Stimulated activated naive B cell treated with anti-CD40 and anti-IgM and Interleukin-4, amounts not matched to agents 10 μg/mL and 1 μg/mL and 100 μg/mL, for 72 hours (primary cell): ENCODE data around the gene FSD1L.

Source experiments
- ATAC-seq, 2 donors: fragments of 150-1000 bp; cut with Tn5 transposase; replicated peaks; 2 replicates each; pipeline ENCODE4 v1.10.0; 2021; ENCODE audit warnings: moderate library complexity in 1 of 2
- DNase-seq: peaks from one replicate; pipeline ENCODE4 v3.0.0; 2021
- H3K27ac Mint-ChIP-seq: one replicate; pipeline ENCODE4 v1.8.0; 2022; ENCODE audit warnings: mild to moderate bottlenecking, mixed read lengths
- H3K27me3 Mint-ChIP-seq, 2 donors: one replicate each; pipeline ENCODE4 v1.8.0; 2022; ENCODE audit warnings: mixed read lengths in 2 of 2
- H3K36me3 Mint-ChIP-seq, 2 donors: one replicate each; pipeline ENCODE4 v1.8.0; 2022; ENCODE audit warnings: mixed read lengths in 2 of 2, mild to moderate bottlenecking in 1 of 2
- H3K4me1 Mint-ChIP-seq, 2 donors: one replicate each; pipeline ENCODE4 v1.8.0; 2022; ENCODE audit warnings: mixed read lengths in 2 of 2, mild to moderate bottlenecking in 1 of 2
- H3K4me3 Mint-ChIP-seq, 2 donors: one replicate each; pipeline ENCODE4 v1.8.0; 2022; ENCODE audit warnings: mild to moderate bottlenecking in 2 of 2, mixed read lengths in 2 of 2, moderate library complexity in 1 of 2
- H3K9me3 Mint-ChIP-seq, 2 donors: one replicate each; pipeline ENCODE4 v1.8.0; 2022; ENCODE audit warnings: mixed read lengths in 2 of 2, mild to moderate bottlenecking in 1 of 2

The FSD1L gene

DNA sequence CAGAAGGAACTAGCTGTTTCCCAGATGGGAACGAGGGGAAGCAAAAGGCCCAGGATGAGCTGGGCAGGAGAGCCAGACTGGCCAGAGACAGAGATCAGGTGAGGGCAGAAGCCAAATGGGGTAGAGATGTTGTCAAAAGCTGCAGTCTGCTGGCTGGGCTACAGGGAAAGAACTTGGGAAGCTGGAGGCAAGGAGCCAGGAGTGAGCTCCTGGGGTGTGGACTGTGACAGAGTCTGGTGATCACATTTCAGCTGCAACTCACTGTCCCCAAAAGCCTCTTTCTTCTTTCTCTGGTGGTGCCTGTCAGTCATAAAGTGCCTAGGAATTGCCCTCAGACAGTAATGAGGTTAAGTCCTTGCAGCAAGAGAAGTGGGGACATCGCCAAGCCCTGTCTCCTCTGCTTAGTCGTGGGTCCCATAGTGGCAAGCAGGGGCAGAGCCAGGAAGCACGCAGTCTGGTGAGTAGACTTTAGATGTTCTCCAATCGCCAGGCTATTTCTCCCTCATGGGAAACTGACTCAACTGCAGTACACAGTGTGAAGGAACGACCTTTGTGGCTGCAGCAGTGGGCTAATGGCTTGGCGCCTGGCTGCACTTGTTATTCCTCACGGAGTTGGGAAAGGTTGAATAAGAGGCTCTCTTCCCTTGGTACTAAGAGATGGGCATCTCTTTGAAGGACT is 2.5 kb upstream of the FSD1L start:
- ATAC-seq, result no peak
- H3K36me3 Mint-ChIP-seq, result peaks cover 0 to 4% of the 10 kb centered on the region in 2 donors
- peaks cover 9 to 12% of the 10 kb centered on the region in 2 donors for H3K4me1 Mint-ChIP-seq
- H3K27me3 Mint-ChIP-seq, result no peaks in the 10 kb centered on the region
- no peak overlapping the region for H3K4me3 Mint-ChIP-seq
- DNase-seq, result no peak
- H3K27ac Mint-ChIP-seq, result no peak overlapping the region
- H3K9me3 Mint-ChIP-seq, result no peaks in the 10 kb centered on the region

DNA sequence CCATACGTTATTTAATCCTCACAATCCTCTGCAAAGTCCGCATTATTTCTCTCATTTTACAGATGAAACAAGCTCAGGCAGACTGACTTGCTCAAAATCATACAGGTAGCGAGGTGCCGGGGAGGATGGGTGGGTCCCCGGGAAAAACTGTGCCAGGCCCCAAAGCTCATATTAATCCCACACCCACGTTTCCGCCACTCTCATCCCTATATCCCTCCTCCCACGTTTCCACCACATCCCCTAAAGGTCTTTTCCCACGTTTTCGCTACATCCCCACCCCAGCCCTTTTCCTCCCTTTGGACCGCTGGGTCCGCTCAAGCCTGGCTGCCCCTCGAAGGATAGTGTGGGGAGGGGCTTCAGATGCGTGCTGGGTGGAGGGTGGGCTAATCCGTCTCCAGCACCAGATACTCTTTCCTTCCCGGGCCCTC is 434 bp upstream of the FSD1L start:
- peak overlapping the region; percentile 89 to 96 for H3K4me3 Mint-ChIP-seq
- no peak for ATAC-seq
- no peaks in the 10 kb centered on the region for H3K9me3 Mint-ChIP-seq
- no peaks in the 10 kb centered on the region for H3K27me3 Mint-ChIP-seq
- H3K36me3 Mint-ChIP-seq, result peaks cover 0 to 4% of the 10 kb centered on the region in 2 donors
- peak overlapping the region; percentile 82 for H3K27ac Mint-ChIP-seq
- H3K4me1 Mint-ChIP-seq, result peaks cover 11 to 12% of the 10 kb centered on the region in 2 donors
- no peak for DNase-seq

DNA sequence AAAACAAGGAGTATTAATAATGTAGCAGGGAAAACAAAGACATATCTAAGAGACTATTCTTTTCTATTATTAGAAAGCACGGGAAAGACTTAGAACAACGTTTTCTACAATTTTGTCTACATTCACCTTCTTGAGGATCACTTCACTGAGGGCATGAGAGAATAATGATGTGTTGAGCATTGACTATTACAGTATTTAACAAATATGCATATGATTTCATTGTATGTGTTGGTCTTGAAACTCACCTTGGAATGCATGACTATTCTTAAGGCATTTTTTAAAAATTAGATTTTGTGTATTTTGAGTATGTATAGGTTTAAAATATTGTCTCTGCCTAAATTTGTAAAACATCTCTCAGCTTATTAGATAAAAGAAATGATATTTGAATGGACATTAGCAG is 1.2 kb downstream of the FSD1L start:
- Mint-ChIP-seq H3K9me3 (no peaks in the 10 kb centered on the region), H3K4me1 (peaks cover 12 to 13% of the 10 kb centered on the region in 2 donors), H3K27me3 (no peaks in the 10 kb centered on the region), H3K36me3 (peaks cover 1 to 4% of the 10 kb centered on the region in 2 donors), H3K27ac (no peak overlapping the region), H3K4me3 (no peak overlapping the region)
- DNase-seq, result no peak
- no peak for ATAC-seq

DNA sequence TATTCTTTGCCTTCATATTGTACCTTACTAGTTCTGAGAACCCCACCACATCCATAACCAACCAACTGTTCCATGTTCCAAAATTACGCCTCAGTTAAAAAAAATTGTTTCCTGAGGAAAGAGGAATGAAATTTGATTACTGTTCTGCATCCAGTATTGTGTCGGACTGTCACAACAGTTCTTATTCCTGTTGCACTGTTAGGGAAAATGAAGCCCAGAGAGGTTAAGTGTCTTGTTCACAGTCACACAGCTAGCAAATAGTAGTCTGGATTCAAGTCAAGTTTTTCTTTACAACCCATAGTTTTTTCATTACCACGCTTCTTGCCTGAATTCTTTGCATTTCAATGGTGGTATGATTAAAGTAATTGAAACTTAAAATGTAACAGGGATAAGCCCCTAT is 4.4 kb downstream of the FSD1L start:
- Mint-ChIP-seq H3K9me3 (no peaks in the 10 kb centered on the region), H3K36me3 (peaks cover 4 to 7% of the 10 kb centered on the region in 2 donors), H3K27me3 (no peaks in the 10 kb centered on the region), H3K4me1 (peaks cover 12 to 13% of the 10 kb centered on the region in 2 donors), H3K4me3 (no peak overlapping the region), H3K27ac (no peak overlapping the region)
- DNase-seq (no peak), ATAC-seq (no peak)

DNA sequence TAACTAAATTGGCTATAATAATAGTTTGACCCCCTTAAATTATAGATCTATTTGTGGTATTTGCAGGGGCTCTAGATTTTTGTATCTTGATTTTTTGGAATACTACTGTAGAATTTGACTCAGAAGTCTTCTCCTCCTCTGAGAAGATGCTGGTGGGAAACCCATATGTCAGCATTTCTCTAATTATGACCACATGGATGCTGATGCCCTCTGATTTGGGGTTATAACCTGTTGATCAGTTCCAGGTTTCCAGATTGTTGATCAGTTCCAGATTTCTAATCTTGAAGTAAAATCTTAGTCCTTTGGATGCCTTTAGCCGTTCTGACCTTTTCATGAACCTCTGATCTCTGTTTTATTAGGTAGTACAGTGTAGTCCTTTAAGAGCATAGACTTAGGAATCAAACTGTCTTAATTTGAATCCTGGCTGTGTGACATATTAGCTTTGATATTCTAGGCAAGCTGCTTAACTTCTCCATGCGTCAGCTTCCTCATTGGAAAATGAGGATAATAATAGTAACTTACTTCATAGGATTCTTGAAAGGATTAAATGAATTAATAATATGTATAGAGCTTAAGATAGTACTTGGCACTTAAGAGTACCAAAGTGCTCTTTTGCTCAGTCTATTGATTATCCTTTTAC is 8.1 kb downstream of the FSD1L start:
- no peak overlapping the region for H3K4me3 Mint-ChIP-seq
- peaks cover 6 to 10% of the 10 kb centered on the region in 2 donors for H3K9me3 Mint-ChIP-seq
- no peaks in the 10 kb centered on the region for H3K27me3 Mint-ChIP-seq
- ATAC-seq, result no peak
- peaks cover 0 to 4% of the 10 kb centered on the region in 2 donors for H3K4me1 Mint-ChIP-seq
- no peak overlapping the region for H3K27ac Mint-ChIP-seq
- peaks cover 22 to 24% of the 10 kb centered on the region in 2 donors for H3K36me3 Mint-ChIP-seq
- DNase-seq, result no peak

DNA sequence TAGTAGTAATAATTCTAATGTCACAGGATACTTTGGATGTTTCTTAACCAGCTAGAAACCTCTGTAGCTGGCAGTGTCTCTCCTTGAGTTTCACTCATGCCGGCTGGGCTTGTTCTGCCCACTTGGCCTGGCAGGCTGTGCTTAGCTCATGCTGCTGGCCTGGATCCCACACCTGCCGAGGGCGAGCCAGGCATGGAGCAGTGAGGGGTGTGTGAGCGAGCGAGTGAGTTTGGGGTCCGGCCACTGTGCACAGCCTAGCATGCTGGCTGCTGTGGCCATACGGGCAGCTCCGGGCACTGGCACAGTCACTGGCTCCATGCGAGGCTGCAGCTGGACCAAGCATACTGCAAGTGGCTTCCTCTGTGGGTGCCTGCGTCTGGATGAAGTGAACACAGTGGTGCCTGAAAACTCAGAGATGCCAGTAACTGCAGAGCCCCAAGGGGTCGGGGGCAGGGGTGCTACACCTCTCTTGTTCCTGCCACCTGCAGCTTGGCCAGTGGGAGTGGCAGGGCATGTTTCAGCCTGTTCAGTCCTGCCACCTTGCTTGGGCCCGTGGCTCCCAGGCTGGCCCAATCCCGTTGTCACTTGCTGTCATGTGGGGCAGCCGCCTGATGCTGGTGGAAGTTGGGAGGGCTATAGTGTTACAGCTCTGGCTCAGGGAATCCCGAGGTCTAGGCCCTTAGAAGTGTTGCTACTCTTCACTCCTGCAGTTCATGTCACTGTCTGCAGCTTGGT is 9.9 kb downstream of the FSD1L start:
- Mint-ChIP-seq H3K9me3 (peaks cover 6 to 10% of the 10 kb centered on the region in 2 donors), H3K4me1 (no peaks in the 10 kb centered on the region), H3K4me3 (no peak overlapping the region), H3K36me3 (peaks cover 22 to 24% of the 10 kb centered on the region in 2 donors), H3K27me3 (no peaks in the 10 kb centered on the region), H3K27ac (no peak overlapping the region)
- no peak for DNase-seq
- no peak for ATAC-seq

DNA sequence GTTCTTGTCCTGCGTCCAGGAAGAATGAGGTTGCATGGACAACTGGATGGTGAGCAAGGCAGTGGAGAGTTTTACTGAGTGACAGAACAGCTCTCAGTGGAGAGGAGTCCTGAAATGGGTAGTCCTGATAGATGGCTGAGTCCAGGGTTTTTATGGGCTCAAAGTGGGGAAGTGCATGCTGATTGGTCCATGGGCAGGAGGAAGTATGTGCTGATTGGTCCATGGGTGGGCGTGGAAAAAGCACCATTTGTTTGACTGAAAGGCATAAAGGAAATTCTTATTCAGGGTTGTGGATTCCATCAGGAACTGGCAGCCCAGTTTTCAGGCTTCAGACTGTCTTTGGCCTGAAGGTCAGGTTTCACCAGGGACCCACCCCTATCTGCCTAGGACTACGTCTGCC is 10.6 kb downstream of the FSD1L start:
- peaks cover 6 to 10% of the 10 kb centered on the region in 2 donors for H3K9me3 Mint-ChIP-seq
- H3K27me3 Mint-ChIP-seq, result no peaks in the 10 kb centered on the region
- H3K36me3 Mint-ChIP-seq, result peaks cover 20 to 24% of the 10 kb centered on the region in 2 donors
- DNase-seq, result no peak
- no peak overlapping the region for H3K27ac Mint-ChIP-seq
- H3K4me1 Mint-ChIP-seq, result no peaks in the 10 kb centered on the region
- ATAC-seq, result no peak
- H3K4me3 Mint-ChIP-seq, result no peak overlapping the region

DNA sequence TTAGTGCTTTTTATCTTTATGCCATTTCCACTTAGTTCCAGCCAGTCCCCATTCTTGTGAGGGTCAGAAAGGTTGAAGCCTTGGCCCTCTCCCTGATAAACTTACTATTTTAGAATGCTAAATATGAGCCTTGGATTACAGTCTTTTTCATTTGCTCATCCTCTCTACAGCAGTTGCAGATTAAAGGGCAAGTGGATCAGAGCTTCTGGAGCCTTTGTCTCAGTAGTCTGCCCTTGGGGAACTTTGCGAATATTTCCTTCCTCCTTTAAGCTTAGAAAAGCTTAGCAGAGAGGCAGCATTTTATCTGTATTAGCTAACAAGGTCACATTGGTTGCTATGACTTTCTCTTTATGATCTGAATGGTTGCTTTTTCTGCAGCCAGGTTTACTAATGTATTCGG is 11.5 kb downstream of the FSD1L start:
- H3K27ac Mint-ChIP-seq, result no peak overlapping the region
- H3K27me3 Mint-ChIP-seq, result no peaks in the 10 kb centered on the region
- H3K36me3 Mint-ChIP-seq, result peaks cover 20 to 27% of the 10 kb centered on the region in 2 donors
- no peaks in the 10 kb centered on the region for H3K4me1 Mint-ChIP-seq
- ATAC-seq (no peak), DNase-seq (no peak)
- peaks cover 6 to 10% of the 10 kb centered on the region in 2 donors for H3K9me3 Mint-ChIP-seq
- no peak overlapping the region for H3K4me3 Mint-ChIP-seq

DNA sequence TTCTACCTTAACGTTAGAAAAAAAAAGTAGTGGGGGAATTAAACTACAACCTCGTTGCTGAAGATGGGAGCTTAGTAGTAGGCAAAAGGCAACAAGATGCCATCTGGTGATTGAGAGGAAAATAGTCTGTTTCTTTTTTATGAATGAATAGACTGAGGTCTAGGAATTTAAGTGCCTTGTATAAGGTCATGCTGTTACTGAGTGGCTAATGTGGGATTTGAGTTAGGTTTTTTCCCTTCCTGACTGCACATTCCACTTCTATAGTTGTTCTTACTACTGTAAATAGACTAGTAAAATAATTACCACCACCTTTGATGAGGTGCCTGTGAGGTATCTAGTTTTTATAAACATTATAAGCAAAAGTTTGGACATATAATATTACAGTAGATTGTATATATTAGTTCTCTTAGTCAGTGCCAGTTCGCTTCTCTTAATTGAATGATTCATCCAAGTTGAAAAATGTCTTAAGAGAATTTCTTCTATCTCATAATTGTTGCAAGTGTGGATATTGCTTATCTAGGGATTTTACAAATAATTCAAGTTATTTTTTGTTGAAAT is 19.1 kb downstream of the FSD1L start:
- H3K27ac Mint-ChIP-seq, result no peak overlapping the region
- no peaks in the 10 kb centered on the region for H3K4me1 Mint-ChIP-seq
- H3K36me3 Mint-ChIP-seq, result peaks cover 28 to 45% of the 10 kb centered on the region in 2 donors
- H3K27me3 Mint-ChIP-seq, result no peaks in the 10 kb centered on the region
- DNase-seq (no peak), ATAC-seq (no peak)
- H3K4me3 Mint-ChIP-seq, result no peak overlapping the region
- H3K9me3 Mint-ChIP-seq, result peaks cover 0 to 2% of the 10 kb centered on the region in 2 donors

DNA sequence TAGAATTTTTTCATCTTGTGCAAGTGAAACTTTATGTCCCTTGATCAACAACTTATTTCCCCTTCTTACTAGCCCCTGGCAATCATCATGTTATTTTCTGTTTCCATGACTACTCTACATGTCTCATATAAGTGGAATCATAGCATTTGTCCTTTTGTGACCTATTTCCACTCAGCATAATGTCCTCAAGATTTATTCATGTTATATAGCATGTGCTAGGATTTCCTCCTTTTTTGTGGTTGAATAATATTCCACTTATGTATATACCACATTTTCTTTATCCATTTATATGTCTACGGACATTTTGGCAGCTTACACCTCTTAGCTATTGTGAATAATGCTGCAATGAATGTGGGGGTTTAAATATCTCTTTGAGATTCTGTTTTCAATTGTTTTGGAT is 21.0 kb downstream of the FSD1L start:
- no peak overlapping the region for H3K4me3 Mint-ChIP-seq

DNA sequence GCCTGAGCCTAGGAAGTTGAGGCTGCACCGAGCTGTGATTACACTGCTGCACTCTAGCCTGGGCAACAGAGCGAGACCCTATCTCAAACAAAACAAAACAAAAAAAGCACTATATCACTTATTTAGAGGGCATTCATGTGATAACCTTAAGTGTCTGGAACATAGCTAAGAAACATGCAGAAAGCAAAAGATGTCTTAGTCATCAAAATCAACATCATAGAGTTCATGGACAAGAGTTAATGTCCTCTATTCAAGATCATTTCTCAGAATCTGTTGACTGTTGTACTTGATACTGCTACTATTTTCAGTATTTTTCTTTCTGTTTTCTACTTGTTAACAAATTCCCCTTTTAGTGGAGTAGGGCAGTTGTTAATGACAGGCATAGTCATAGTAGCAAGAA is 25.4 kb downstream of the FSD1L start:
- Mint-ChIP-seq H3K36me3 (peaks cover 15 to 32% of the 10 kb centered on the region in 2 donors), H3K4me3 (no peak overlapping the region), H3K4me1 (peaks cover 2 to 4% of the 10 kb centered on the region in 2 donors), H3K9me3 (peaks cover 0 to 2% of the 10 kb centered on the region in 2 donors), H3K27ac (no peak overlapping the region), H3K27me3 (no peaks in the 10 kb centered on the region)
- no peak for ATAC-seq
- DNase-seq, result no peak

More for the DNA sequence above, 21.0 kb downstream of the FSD1L start:
- H3K27me3 Mint-ChIP-seq, result no peaks in the 10 kb centered on the region
- DNase-seq (no peak), ATAC-seq (no peak)
- H3K4me1 Mint-ChIP-seq, result no peaks in the 10 kb centered on the region
- H3K27ac Mint-ChIP-seq, result no peak overlapping the region
- H3K9me3 Mint-ChIP-seq, result peaks cover 0 to 2% of the 10 kb centered on the region in 2 donors
- peaks cover 28 to 47% of the 10 kb centered on the region in 2 donors for H3K36me3 Mint-ChIP-seq

DNA sequence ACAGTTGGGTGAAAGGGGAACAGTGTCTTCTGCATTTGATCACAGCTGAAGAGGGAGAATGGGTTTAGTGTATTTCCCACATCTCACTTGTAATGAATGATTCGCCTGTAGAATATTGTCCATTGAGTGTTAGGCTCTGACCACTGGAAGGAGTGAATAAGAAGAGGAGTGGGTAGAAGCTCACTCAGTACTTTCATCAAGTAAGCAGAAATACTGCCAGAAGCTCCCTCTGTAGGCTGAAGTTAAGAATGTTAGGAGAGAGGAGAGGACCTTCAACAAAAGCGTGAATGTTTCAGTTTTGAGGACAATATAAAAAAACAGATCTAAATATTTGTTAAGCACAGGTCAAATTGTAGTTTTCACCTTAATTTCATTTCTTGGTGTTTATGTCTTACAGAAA is 27.5 kb downstream of the FSD1L start:
- Mint-ChIP-seq H3K27me3 (no peaks in the 10 kb centered on the region), H3K4me1 (peaks cover 2 to 4% of the 10 kb centered on the region in 2 donors), H3K36me3 (peaks cover 3 to 14% of the 10 kb centered on the region in 2 donors), H3K9me3 (no peaks in the 10 kb centered on the region), H3K27ac (no peak overlapping the region), H3K4me3 (no peak overlapping the region)
- no peak for DNase-seq
- ATAC-seq, result no peak

DNA sequence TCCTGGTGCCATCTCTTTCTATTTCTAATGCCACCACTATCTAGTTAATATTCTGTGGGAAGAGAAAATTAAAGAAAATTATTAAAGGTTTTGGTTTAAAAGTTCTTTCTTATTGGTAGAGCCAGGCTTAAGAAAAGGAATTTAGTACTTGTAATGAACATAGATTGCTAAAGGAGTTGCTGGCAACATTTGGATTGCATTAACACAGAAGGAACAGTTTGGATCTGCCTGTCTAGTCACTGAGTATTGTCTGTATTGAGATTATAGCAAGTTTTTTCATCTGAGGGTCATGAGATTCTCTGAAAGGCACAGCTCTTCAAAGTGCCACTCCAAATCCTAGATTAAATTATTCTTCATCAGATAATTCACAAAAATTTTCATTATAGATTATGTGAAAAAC is 32.0 kb downstream of the FSD1L start:
- Mint-ChIP-seq H3K36me3 (peaks cover 0 to 8% of the 10 kb centered on the region in 2 donors), H3K9me3 (no peaks in the 10 kb centered on the region), H3K4me3 (no peak overlapping the region), H3K27ac (no peak overlapping the region), H3K4me1 (peaks cover 6 to 16% of the 10 kb centered on the region in 2 donors), H3K27me3 (no peaks in the 10 kb centered on the region)
- DNase-seq (no peak), ATAC-seq (no peak)

DNA sequence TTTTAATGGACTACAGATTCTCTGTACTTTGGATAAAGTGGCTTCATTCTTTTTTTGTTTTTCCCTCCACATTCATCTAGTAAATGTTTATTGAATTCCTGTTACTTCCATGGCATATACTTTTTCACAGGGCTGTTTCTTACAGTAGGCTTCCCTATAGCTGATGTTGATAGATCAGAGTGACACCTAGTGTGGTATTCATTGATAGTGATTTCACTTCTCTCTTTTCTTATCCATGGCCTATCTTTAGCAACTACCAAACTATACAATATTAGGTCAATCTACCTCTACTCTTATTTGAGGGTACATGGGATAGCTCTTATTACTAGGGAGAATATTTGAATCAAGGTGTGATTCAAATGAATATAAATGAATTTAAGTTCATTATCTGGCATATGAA is 35.8 kb downstream of the FSD1L start:
- Mint-ChIP-seq H3K4me3 (no peak overlapping the region), H3K36me3 (peaks cover 3 to 4% of the 10 kb centered on the region in 2 donors), H3K27ac (no peak overlapping the region), H3K9me3 (no peaks in the 10 kb centered on the region), H3K4me1 (peaks cover 4 to 13% of the 10 kb centered on the region in 2 donors), H3K27me3 (no peaks in the 10 kb centered on the region)
- DNase-seq (no peak), ATAC-seq (peak in 1 of 2 donors; percentile 38)
